Measurements from ENCODE around the gene GAL3ST2.
A peak's percentile ranks its signal among the peaks of the same experiment; 100 is the strongest.
"Not testable (repeated sequence)": the region's sequence is repeated elsewhere in the genome, so short reads cannot be mapped to it uniquely, and the experiment has no call there.

Gene GAL3ST2

DNA sequence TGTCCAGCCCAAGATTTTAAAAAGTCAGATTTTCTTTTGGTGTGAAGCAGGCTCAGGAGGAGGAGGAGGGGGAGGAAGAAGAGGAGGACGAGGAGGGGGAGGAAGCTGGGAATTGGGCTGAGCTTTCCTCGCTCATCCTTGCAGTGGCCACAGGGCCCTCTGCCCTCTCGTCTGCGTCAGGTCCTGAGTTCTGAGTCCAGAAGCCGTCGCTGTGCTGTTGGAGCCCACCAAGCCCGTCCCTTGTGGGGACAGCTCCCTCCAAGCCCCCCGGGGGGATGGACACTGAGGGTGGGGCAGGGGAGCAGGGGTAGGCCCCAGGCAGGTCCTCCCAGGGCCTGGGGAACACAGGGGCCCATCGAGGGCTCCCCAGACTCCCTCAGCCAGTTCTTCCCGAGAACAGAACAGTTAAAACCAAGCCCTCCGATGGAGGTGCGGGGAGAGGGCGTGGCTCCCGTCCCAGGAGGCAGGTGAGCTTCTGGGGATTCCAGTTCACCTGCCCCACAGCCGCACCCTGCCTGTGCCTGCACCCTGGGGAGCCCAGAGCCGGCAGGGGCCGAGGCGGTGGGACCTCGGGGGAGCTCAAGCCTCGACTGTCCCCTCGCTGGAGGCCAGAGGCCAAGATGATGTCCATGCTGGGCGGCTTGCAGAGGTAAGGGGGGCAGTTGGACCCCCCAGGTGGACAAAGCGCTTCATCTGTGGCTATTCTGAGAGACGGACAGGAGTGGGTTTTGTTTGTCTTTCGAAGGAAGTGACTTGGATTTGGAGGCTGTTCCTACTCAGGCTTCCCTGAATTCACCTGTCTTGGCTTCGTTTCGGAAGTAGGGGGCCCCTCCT is at the start of gene GAL3ST2:
GAL3ST2 (plus strand) TSS at position 487 of the 834 bp plus-strand sequence; CDS start at position 621, 134 bp downstream.
- no peak for ATAC-seq
- DNase-seq: no peak

DNA sequence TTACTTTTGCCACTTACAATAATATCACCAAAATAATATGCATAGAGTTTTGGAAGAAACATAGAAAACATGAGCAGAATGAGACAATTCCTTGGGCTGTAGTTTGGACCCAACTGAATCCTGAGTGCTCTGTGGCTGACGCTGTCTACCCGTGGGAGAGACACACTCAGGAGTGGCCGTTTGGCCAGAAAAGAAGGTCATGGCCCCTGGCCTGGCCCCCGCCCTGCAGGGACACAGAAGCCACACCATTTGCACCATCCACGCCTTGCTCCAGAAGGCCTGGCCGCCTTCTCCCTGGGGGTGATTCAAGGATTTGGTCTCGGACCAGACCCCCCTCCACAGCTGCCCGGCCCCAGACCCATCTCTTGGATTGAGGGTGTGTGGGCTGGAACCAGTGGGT is 48.6 kb upstream of the GAL3ST2 start:
- DNase-seq (no peak), ATAC-seq (no peak)

DNA sequence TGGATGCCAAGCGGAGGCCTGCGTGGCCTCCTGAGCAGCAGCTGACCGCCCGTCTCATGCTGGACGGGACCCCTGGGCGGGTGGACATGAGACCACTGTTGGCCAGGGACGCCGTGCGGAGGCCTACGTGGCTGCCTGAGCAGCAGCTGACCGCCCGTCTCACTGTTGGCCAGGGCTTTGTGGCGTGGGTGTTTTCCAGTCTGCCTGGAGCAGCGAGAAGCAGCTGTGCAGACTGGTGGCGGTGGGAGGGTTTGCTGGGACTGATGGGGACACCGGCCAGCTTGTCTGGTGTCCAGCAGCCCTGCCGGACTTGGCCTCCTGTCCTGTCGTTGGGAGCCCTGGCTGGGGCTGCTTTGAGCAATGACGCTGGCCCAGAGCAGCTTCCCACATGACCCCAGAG is 48.0 kb upstream of the GAL3ST2 start:
- DNase-seq: no peak

DNA sequence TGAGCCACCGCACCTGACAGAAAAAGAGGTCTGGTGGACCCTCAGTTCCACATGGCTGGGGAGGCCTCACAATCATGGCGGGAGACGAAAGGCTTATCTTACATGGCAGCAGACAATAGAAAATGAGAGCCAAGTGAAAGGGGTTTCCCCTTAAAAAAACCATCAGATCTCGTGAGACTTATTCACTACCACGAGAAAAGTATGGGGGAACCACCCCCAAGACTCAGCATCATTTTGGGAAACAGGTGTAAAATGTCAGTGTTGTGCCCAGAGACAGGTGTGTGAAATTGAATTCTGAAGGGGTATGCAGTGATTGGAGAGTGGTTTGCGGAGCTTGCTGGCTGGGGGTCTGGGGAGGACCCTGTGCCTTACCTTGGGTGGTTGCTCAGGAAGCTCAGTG is 46.8 kb upstream of the GAL3ST2 start:
- ATAC-seq: no peak
- no peak for DNase-seq

More for the DNA sequence above, 48.0 kb upstream of the GAL3ST2 start:
- ATAC-seq: no peak

DNA sequence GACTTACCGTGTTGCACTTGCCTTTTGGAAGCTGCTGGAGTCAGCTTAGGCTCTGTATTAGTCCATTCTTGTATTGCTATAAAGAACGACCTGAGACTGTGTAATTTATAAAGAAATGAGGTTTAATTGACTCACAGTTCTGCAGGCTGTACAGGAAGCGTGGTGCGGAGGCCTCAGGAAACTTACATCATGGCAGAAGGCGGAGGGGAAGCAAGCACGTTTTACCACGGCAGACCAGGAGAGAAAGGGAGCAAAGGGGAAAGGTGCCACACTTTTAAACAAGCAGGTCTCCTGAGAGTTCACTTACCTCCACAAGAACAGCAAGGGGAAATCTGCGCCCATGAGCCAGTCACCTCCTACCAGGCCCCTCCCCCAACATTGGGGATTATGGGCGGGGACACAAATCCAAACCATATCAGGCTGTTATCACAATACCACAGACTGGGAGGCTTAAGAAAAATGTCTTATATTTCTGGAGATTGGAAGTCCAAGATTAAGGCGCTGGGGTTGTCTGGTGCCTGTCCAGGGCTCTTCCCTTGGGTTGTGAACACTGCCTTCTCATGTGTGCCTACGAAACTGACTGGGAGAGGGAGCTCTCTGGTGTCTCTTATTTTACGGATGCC is 45.8 kb upstream of the GAL3ST2 start:
- ATAC-seq (no peak), DNase-seq (no peak)

DNA sequence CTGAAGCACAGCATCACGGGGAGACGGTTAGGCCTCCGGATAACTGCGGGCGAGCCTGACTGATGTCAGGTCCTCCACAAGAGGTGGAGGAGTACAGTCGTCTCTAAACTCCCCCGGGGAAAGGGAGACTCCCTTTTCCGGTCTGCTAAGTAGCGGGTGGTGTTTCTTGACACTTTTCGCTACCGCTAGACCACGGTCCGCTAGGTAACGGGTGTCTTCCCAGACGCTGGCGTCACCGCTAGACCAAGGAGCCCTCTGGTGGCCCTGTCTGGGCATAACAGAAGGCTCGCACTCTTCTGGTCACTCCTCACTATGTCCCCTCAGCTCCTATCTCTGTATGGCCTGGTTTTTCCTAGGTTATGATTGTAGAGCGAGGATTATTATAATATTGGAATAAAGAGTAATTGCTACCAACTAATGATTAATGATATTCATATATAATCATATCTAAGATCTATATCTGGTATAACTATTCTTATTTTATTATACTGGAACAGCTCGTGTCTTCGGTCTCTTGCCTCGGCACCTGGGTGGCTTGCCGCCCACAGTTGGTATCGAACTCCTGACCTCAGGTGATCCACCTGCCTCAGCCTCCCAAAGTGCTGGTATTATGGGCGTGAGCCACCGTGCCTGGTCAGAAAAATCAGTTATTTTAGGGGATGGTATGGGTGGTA is 44.0 kb upstream of the GAL3ST2 start:
- not testable (repeated sequence) for ATAC-seq
- DNase-seq: peak; percentile 80

DNA sequence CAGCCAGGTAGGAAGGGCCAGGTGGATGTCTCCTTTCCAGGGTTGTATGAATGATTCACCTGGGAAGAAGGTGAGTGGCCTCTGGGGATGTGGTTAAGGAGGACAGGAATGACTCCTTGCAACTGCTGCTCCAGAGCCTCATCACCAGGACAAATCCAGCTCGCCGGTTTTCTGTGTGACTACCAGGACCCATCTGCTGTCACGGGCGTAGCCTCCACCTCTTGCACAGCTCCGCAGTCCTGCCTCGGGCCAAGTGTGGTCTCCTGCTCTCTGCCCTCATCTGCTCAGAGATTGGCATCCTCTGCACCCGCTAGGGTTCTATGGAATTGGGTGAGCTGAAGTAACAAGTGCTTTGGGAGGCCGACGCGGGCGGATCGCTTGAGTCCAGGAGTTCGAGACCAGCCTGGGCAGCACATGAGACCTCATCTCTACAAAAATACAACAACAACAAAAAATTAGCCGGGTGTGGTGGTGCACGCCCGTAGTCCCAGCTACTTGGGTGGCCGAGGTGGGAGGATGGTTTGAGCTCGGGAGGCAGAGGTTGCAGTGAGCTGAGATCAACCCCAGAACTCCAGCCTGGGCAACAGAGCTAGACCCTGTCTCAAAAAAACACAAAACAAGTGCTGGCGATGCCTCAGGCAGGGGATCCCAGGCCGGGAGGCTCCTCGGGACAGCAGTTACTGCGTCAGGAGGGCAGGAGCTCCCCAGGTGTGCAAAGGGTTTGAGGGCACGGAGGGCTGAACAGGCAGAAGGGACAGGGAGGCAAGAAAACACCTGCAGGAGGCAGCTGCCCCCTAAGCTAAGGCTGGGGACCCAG is 43.0 kb upstream of the GAL3ST2 start:
- no peak for ATAC-seq
- no peak for DNase-seq

DNA sequence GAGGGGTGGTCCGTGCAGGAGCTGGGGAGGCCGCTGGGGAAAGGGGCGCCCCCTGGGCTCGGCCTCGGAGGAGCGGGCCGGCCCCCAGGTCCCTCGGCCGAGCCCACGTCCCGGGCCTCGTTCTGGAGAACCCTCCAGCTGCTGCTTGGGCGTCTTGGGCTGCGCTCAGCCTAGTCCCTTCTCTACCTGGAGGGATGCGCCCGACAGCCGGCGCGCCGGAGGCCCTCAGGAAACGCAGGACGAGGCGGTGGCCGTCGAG is 42.5 kb upstream of the GAL3ST2 start:
- DNase-seq (no peak), ATAC-seq (peak; percentile 7)

DNA sequence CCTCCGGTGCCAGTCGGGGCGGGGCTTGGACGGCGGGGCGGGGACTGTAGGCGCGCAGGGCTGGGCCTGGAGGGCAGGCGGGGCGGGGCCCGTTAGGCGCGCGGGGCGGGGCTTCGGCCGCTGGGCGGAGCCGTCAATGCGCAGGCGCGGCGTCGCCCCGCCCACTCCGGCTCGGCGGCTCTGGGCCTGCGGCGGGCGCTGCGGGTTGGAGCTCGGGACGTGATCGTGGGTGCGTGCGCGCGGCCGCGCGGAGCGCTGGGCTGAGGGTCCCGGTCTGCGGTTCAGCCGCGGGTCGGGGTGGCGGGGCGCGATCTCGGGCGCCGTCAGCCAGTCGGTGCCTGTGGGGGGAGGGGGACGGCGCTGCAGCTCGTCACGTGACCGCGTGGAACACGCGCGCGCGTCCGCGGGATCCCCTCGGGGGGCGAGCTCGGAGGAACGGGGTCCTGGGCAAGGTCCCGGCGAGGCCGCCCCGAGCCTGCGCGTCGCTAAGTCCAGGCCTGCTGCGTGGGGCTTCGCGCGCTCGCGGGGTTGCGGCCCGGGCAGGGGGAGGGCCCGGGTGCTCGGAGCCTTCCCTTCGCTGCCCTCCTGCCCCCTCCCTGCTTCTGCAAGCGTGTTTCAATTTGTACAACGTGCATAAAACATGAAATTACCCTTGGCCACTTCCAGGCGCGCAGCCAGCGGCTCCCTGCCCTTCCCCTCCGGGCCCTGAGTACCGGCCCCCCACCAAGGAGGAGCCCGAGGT is 42.0 kb upstream of the GAL3ST2 start, which contains the start of gene D2HGDH:
D2HGDH (plus strand) TSS at position 164 of the 742 bp plus-strand sequence. CDS start 595 bp downstream, outside the sequence.
- ATAC-seq (peak; percentile 93), DNase-seq (peak; percentile 99)

DNA sequence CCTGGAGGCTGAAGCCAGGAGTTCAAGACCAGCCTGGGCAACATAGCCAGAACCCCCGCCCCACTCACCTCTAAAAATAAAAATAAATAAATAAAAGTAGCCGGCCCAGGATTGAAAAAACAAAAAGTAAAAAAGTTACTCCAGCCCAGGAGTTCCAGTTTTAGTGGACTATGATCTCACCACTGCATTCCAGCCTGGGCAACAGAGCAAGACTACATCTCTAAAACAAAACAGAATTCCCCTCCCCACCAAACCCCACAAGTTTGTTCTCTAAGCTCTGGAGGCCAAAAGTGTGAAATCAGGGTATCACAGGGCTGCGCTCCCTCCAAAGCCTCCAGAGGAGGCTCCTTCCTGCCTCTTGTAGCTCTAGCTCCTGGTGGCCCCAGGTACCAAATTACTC is 40.5 kb upstream of the GAL3ST2 start:
- no peak for ATAC-seq
- no peak for DNase-seq

DNA sequence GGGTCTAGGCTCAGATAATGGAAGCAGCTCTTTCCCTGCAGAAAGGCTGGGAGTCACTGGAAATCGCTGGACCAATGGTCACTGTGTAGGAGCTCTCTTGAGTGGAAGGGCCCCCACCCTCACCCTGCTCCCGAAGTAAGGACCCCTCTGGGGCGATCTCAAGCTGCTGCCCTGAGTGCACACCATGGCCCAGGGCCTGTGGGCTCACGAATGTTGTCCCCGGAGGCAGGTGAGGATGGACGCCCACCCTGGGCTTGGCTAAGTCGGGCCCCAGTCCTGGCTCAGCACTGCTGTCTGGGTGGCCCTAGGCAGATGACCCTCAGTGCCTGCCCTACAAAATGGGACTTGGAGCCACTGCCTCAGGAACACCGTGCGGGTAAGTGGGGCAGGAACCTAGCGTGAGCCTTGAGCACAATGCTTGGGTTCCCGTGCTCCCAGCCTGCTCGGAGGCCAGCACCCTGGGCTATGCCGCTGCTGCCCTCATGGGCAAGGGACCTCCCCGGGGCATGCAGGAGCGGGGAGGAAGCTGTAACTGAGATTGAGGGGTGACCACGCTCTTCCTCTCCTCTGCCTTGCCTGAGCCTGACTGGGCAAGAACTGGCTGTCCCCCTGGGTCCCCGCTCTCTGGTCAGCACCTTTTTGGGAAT is 38.5 kb upstream of the GAL3ST2 start:
- DNase-seq: no peak
- no peak for ATAC-seq

DNA sequence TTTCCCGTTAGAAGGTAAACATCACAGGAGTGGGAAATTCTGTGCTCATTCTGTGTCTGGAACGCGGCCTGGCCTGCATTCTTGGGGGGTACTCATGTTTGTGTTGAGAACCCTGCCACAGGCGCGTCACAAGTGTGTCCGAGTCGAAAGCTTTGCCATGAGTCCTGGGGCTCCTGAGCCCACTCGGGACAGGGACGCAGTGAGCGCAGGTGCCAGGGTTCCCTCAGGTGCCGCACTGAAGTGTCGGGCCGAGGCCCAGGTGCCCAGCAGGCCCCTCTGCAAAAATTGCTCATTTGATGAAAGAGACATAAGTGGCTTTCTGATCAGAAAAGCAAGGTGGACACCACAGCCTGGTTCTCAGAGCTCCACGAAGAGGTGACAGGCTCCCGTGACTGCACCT is 37.4 kb upstream of the GAL3ST2 start:
- ATAC-seq (no peak), DNase-seq (no peak)

DNA sequence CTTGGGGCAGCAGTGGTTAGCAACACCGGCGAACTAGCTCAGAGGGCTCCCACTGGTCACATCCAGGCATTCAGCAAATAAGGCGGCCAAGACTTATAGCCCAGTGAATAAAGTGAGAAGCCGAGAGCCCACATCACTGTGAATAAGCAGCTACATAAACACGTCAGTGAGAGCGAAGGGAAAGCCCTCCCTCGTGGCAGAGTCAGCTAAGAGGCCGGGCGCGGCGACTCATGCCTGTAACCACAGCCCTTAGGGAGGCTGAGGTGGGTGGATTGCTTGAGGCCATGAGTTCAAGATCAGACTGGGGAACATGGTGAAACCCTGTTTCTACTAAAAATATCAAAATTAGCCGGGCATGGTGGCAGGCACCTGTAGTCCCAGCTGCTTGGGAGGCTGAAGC is 37.0 kb upstream of the GAL3ST2 start:
- DNase-seq (peak; percentile 72), ATAC-seq (peak; percentile 54)

DNA sequence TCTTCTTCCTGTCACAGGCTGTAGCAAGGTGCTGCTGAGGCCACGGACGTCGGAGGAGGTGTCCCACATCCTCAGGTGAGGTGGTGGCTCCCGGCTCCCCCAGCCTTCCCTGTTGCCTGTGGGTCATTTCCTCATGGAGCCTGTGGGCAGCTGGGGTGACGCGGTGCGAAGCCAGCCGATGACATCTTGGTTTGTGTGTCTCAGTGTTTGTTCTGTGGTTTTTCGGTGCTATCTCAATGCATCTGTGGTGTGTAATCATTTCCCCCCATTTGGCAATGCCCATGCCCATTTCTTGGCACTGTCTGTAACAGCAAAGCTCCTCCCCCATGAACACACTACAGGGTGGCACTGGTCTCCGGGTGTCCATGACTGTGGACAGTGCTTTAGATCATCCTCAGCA is 35.6 kb upstream of the GAL3ST2 start:
- peak; percentile 78 for ATAC-seq
- peak; percentile 54 for DNase-seq

DNA sequence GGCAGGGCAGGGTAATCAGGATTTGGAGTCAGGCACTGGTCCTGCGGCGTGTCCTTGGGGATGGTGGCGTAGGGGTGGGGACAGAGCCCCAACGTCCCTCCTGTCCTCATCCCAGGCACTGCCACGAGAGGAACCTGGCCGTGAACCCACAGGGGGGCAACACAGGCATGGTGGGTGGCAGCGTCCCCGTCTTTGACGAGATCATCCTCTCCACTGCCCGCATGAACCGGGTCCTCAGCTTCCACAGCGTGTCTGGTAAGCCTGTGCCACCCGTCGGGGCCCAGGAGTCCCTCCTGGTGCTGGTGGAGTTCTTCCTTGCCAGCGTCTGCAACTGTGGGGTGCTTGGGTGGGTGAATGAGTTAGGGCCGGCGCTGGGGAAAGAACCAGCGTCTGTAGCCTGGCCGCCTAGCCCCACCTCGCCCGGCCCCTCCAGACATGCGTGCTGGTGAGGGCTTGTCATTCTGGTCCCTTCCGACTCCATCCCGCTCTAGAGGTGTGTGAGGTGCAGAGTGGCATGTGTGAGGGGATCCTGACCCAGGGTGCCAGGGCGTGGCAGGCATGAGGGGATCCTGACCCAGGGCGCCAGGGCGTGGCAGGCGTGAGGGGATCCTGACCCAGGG is 34.2 kb upstream of the GAL3ST2 start:
- ATAC-seq: no peak
- no peak for DNase-seq

DNA sequence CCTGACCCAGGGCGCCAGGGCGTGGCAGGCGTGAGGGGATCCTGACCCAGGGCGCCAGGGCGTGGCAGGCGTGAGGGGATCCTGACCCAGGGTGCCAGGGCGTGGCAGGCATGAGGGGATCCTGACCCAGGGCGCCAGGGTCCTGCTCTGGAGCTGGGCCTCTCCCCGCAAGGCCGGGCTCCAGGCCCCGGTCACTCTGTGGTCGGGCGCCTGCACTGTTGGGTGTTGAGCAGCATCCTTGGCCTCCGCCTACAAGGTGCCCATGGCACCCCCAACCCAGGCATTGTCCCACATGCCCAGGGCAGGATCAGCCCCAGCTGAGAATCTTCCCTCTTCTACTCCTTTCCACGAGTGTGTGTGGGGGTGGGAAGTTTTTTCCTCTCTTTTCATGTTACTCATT is 33.6 kb upstream of the GAL3ST2 start:
- not testable (repeated sequence) for ATAC-seq, DNase-seq

DNA sequence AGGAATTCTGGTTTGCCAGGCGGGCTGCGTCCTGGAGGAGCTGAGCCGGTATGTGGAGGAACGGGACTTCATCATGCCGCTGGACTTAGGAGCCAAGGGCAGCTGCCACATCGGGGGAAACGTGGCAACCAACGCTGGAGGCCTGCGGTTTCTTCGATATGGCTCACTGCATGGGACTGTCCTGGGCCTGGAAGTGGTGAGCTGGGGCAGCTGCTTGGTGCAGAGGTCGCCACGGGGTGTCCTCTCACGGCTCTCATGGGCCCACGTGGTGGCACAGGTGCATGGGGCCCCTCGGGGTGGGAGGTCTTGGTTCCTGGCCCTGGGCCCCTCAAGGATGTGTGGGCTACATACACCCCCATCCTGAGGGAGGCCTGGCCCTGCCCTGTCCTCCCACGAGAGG is 33.0 kb upstream of the GAL3ST2 start:
- ATAC-seq (no peak), DNase-seq (no peak)

DNA sequence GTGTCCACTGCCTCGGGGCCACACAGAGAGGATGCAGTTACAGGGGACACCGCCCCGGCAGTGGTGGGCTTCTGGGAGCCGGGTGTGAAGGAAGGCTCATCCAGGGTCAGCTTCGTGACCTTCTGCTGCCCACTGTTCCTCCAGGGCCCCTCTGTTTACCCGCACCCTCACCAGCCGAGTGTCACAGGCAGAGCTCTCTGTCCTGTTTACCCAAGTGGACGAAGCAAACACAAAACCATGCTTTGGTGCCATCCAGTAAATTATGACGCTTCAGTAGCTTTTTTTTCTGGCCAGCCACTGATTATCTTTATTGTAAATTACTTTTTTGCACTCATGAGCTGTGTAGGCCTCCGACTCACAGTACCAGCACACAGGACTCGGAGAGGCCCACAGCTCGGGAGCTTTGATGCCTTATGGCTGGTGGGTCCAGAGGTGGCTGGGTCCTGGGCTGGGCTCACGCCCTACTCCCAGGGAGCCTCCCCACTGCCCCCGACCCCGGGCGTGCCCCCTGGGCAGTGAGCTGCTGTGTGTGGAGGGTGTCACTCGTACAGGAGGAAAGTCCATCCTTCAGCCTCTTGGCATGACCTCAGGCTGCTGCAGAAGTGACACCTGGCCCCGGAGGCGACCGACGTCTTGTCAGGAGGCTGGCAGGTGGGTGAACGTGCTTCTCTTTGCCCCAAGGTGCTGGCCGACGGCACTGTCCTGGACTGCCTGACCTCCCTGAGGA is 32.4 kb upstream of the GAL3ST2 start:
- no peak for ATAC-seq
- DNase-seq: no peak

DNA sequence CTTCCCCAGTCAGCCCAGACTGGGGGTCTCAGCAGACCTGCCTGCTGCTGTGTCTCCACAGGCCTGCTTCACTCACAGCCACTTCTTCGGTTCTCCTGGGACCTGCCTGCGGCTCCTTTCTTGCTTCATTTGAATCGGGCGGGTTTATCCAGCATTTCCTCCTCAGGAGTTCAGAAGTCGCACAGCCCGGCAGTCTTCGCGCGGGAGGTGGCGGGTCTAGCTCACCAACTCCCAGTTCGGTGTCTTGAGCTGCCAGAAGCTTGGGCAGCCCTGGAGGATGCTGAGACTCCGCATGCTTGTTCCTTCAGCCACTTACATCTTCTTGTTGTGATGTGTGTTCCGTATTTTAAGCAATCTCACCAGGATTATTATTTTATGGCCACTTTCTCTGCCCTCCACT is 31.3 kb upstream of the GAL3ST2 start:
- no peak for DNase-seq
- no peak for ATAC-seq

DNA sequence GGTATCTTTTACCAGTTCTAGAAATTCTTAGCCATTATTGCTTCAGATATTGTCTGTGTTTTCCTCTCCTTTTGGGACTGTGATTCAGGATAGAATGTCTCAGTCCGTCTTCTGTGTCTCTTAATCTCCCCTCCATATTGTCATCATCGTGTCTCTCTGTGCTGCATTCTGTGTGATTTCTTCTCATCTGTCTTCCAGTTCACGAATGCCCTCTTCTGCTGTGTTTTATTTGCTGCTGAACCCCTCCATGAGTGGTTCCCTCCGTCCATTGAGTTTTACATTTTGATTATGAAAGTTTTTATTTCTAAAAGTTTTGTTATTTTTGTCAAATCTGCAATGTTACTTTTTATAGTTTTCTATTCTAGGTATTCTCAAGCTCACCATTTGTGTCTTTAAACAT is 30.5 kb upstream of the GAL3ST2 start:
- DNase-seq (no peak), ATAC-seq (no peak)

All from stimulated activated naive CD8-positive, alpha-beta T cell treated with anti-CD3 and anti-CD28 coated beads, Interleukin-15, Interleukin-2, amounts not matched to agents 100 U/mL and 50 U/mL, for 24 hours (primary cell).